ENCODE results near the gene SLC35F1. TPM values are rescaled to one million over a fixed set of nuclear protein-coding genes. Genes with fewer than 3 reads are reported as not detected.
A peak's percentile ranks its signal among the peaks of the same experiment; 100 is the strongest.
"Not testable (repeated sequence)": the region's sequence is repeated elsewhere in the genome, so short reads cannot be mapped to it uniquely, and the experiment has no call there.

SLC35F1 gene
- polyA plus RNA-seq (2013, experiment 1 of 2), result 9.9 TPM
- 14.3 TPM for polyA plus RNA-seq (2013, experiment 2 of 2)

- H3K9ac ChIP-seq (ENCODE audit: low read depth, low read length), result peak within 1 kb of the TSS; percentile 73
- H3K4me1 ChIP-seq (ENCODE audit: insufficient read depth, low read length), result peaks cover 11% of the 10 kb centered on the region
- under 1% methylated on average over 82 of the region's 82 CpGs for WGBS
- no peaks in the 10 kb centered on the region for H3K9me3 ChIP-seq (ENCODE audit: insufficient read depth, low read depth, low read length)
- peak within 1 kb of the TSS; percentile 71 for H3K4me3 ChIP-seq (ENCODE audit: low read length)
- H3K27me3 ChIP-seq (ENCODE audit: insufficient read depth, low read length), result peaks cover 57% of the 10 kb centered on the region
- no peaks in the 10 kb centered on the region for H3K36me3 ChIP-seq (ENCODE audit: insufficient read depth, low read length)
- H3K27ac ChIP-seq (ENCODE audit: low read depth, low read length), result 0 out of 2 replicates have a peak within 1 kb of the TSS, but pooled peaks have one; percentile 13
Measured at GRCh38 chr6:117906958-117907600, at the start of gene SLC35F1. Gene SLC35F1 (plus strand): TSS chr6:117907264.

- 92% methylated on average over 1 of the region's 2 CpGs for WGBS
Measured at GRCh38 chr6:117858601-117859000, 48.5 kb upstream of the SLC35F1 start.

GRCh38 chr6:117861545-117861944 lies 45.5 kb upstream of the SLC35F1 start:
- peaks cover 6% of the 10 kb centered on the region for H3K9me3 ChIP-seq (ENCODE audit: insufficient read depth, low read depth, low read length)
- H3K4me3 ChIP-seq (ENCODE audit: low read length), result no peak overlapping the region

More at GRCh38 chr6:117858601-117859000, 48.5 kb upstream of the SLC35F1 start:
- H3K9ac ChIP-seq (ENCODE audit: low read depth, low read length); H3K4me3 ChIP-seq (ENCODE audit: low read length); H3K9me3 ChIP-seq (ENCODE audit: insufficient read depth, low read depth, low read length); H3K36me3 ChIP-seq (ENCODE audit: insufficient read depth, low read length); H3K27me3 ChIP-seq (ENCODE audit: insufficient read depth, low read length); H3K27ac ChIP-seq (ENCODE audit: low read depth, low read length): not testable (repeated sequence)
- peaks cover 13% of the 10 kb centered on the region for H3K4me1 ChIP-seq (ENCODE audit: insufficient read depth, low read length)

GRCh38 chr6:117866561-117866960 lies 40.5 kb upstream of the SLC35F1 start:
- 85% methylated on average over 4 of the region's 4 CpGs for WGBS
- H3K27me3 ChIP-seq (ENCODE audit: insufficient read depth, low read length), result no peaks in the 10 kb centered on the region
- H3K9me3 ChIP-seq (ENCODE audit: insufficient read depth, low read depth, low read length), result peaks cover 12% of the 10 kb centered on the region
- H3K27ac ChIP-seq (ENCODE audit: low read depth, low read length), result no peak overlapping the region
- H3K4me1 ChIP-seq (ENCODE audit: insufficient read depth, low read length), result no peaks in the 10 kb centered on the region
- no peak overlapping the region for H3K9ac ChIP-seq (ENCODE audit: low read depth, low read length)
- H3K36me3 ChIP-seq (ENCODE audit: insufficient read depth, low read length), result no peaks in the 10 kb centered on the region
- no peak overlapping the region for H3K4me3 ChIP-seq (ENCODE audit: low read length)

More at GRCh38 chr6:117861545-117861944, 45.5 kb upstream of the SLC35F1 start:
- Histone ChIP-seq H3K27ac (ENCODE audit: low read depth, low read length) (no peak overlapping the region), H3K4me1 (ENCODE audit: insufficient read depth, low read length) (peaks cover 13% of the 10 kb centered on the region), H3K27me3 (ENCODE audit: insufficient read depth, low read length) (no peaks in the 10 kb centered on the region; the same call in 1 of the 2 replicates), H3K36me3 (ENCODE audit: insufficient read depth, low read length) (no peaks in the 10 kb centered on the region), H3K9ac (ENCODE audit: low read depth, low read length) (no peak overlapping the region)
- 100% methylated on average over 2 of the region's 3 CpGs for WGBS

GRCh38 chr6:117870486-117871242 lies 36.4 kb upstream of the SLC35F1 start:
- no peaks in the 10 kb centered on the region for H3K27me3 ChIP-seq (ENCODE audit: insufficient read depth, low read length)
- no peak overlapping the region for H3K9ac ChIP-seq (ENCODE audit: low read depth, low read length)
- H3K36me3 ChIP-seq (ENCODE audit: insufficient read depth, low read length), result no peaks in the 10 kb centered on the region
- H3K4me1 ChIP-seq (ENCODE audit: insufficient read depth, low read length), result no peaks in the 10 kb centered on the region
- WGBS, result 98% methylated on average over 4 of the region's 4 CpGs
- H3K9me3 ChIP-seq (ENCODE audit: insufficient read depth, low read depth, low read length), result peaks cover 12% of the 10 kb centered on the region
- H3K27ac ChIP-seq (ENCODE audit: low read depth, low read length), result no peak overlapping the region
- no peak overlapping the region for H3K4me3 ChIP-seq (ENCODE audit: low read length)

- no peaks in the 10 kb centered on the region for H3K36me3 ChIP-seq (ENCODE audit: insufficient read depth, low read length)
- H3K27me3 ChIP-seq (ENCODE audit: insufficient read depth, low read length), result no peaks in the 10 kb centered on the region
- 87% methylated on average over 1 of the region's 1 CpG for WGBS
- H3K4me3 ChIP-seq (ENCODE audit: low read length), result no peak overlapping the region
- H3K4me1 ChIP-seq (ENCODE audit: insufficient read depth, low read length), result peaks cover 14% of the 10 kb centered on the region; the same call in 1 of the 2 replicates
- H3K9me3 ChIP-seq (ENCODE audit: insufficient read depth, low read depth, low read length), result no peaks in the 10 kb centered on the region
- no peak overlapping the region for H3K9ac ChIP-seq (ENCODE audit: low read depth, low read length)
- H3K27ac ChIP-seq (ENCODE audit: low read depth, low read length), result no peak overlapping the region
Measured at GRCh38 chr6:117880824-117881223, 26.2 kb upstream of the SLC35F1 start.

GRCh38 chr6:117890172-117890571 lies 16.9 kb upstream of the SLC35F1 start:
- no peak overlapping the region for H3K4me3 ChIP-seq (ENCODE audit: low read length)
- H3K4me1 ChIP-seq (ENCODE audit: insufficient read depth, low read length), result no peaks in the 10 kb centered on the region

GRCh38 chr6:117906507-117906957 lies 532 bp upstream of the SLC35F1 start:
- H3K4me1 ChIP-seq (ENCODE audit: insufficient read depth, low read length), result peaks cover 11% of the 10 kb centered on the region
- peak overlapping the region; percentile 71 for H3K4me3 ChIP-seq (ENCODE audit: low read length)
- H3K9ac ChIP-seq (ENCODE audit: low read depth, low read length), result peak overlapping the region; percentile 64; the same call in 1 of the 2 replicates
- H3K9me3 ChIP-seq (ENCODE audit: insufficient read depth, low read depth, low read length), result no peaks in the 10 kb centered on the region
- H3K27me3 ChIP-seq (ENCODE audit: insufficient read depth, low read length), result peaks cover 57% of the 10 kb centered on the region
- no peaks in the 10 kb centered on the region for H3K36me3 ChIP-seq (ENCODE audit: insufficient read depth, low read length)
- H3K27ac ChIP-seq (ENCODE audit: low read depth, low read length), result no peak overlapping the region
- WGBS, result 23% methylated on average over 13 of the region's 14 CpGs

More at GRCh38 chr6:117890172-117890571, 16.9 kb upstream of the SLC35F1 start:
- Histone ChIP-seq H3K27me3 (ENCODE audit: insufficient read depth, low read length) (no peaks in the 10 kb centered on the region), H3K36me3 (ENCODE audit: insufficient read depth, low read length) (no peaks in the 10 kb centered on the region), H3K9me3 (ENCODE audit: insufficient read depth, low read depth, low read length) (no peaks in the 10 kb centered on the region), H3K27ac (ENCODE audit: low read depth, low read length) (no peak overlapping the region), H3K9ac (ENCODE audit: low read depth, low read length) (no peak overlapping the region)

GRCh38 chr6:117907601-117908245 lies 659 bp downstream of the SLC35F1 start:
- Histone ChIP-seq H3K4me3 (ENCODE audit: low read length) (peak overlapping the region; percentile 71), H3K9me3 (ENCODE audit: insufficient read depth, low read depth, low read length) (no peaks in the 10 kb centered on the region), H3K4me1 (ENCODE audit: insufficient read depth, low read length) (peaks cover 11% of the 10 kb centered on the region), H3K27ac (ENCODE audit: low read depth, low read length) (no peak overlapping the region), H3K9ac (ENCODE audit: low read depth, low read length) (peak overlapping the region; percentile 70), H3K27me3 (ENCODE audit: insufficient read depth, low read length) (peaks cover 57% of the 10 kb centered on the region), H3K36me3 (ENCODE audit: insufficient read depth, low read length) (no peaks in the 10 kb centered on the region)
- WGBS, result under 1% methylated on average over 81 of the region's 81 CpGs

GRCh38 chr6:117908246-117909068 lies 1.4 kb downstream of the SLC35F1 start:
- Histone ChIP-seq H3K9me3 (ENCODE audit: insufficient read depth, low read depth, low read length) (no peaks in the 10 kb centered on the region), H3K4me1 (ENCODE audit: insufficient read depth, low read length) (peaks cover 11% of the 10 kb centered on the region), H3K27me3 (ENCODE audit: insufficient read depth, low read length) (peaks cover 57% of the 10 kb centered on the region), H3K4me3 (ENCODE audit: low read length) (peak overlapping the region; percentile 71), H3K36me3 (ENCODE audit: insufficient read depth, low read length) (no peaks in the 10 kb centered on the region), H3K9ac (ENCODE audit: low read depth, low read length) (peak overlapping the region; percentile 70), H3K27ac (ENCODE audit: low read depth, low read length) (no peak overlapping the region)
- WGBS, result 7% methylated on average over 45 of the region's 45 CpGs
